Loucy (cell line): ENCODE data around the gene KDM6B.

Experiments
- EZH2phosphoT487 ChIP-seq: fragments of 200-600 bp; IDR thresholded peaks from 2 replicates; pipeline ENCODE4 v1.6.1; 2018; ENCODE audit warnings: antibody characterized with exemption, mild to moderate bottlenecking, moderate library complexity, borderline replicate concordance
- TF ChIP-seq, protein P1 (sequence below): fragments of 200-600 bp; sonication (generic); conservative IDR thresholded peaks from 2 replicates; pipeline ENCODE4 v1.5.1; 2014; ENCODE audit warnings: mild to moderate bottlenecking, antibody characterized with exemption, low read length

DNA sequence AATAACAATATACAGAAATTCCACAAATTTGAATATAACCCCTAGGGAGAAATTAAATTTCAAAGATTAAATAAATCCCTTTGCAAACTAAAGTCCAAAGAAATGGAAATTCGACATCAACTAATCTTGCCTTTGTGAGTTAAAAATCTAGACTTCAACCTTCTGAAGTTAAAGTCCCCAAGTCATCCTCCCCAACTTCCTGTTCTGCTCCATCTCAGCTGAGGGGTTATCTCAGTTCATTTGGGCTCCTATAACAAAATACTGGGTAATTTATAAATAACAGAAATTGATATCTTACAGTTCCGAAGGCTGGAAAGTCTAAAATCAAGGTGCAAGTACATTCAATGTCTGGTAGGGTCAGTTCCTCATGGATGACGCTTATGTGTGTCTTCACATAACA lies 22.8 kb upstream of the KDM6B start:
- TF ChIP-seq, protein P1, sequence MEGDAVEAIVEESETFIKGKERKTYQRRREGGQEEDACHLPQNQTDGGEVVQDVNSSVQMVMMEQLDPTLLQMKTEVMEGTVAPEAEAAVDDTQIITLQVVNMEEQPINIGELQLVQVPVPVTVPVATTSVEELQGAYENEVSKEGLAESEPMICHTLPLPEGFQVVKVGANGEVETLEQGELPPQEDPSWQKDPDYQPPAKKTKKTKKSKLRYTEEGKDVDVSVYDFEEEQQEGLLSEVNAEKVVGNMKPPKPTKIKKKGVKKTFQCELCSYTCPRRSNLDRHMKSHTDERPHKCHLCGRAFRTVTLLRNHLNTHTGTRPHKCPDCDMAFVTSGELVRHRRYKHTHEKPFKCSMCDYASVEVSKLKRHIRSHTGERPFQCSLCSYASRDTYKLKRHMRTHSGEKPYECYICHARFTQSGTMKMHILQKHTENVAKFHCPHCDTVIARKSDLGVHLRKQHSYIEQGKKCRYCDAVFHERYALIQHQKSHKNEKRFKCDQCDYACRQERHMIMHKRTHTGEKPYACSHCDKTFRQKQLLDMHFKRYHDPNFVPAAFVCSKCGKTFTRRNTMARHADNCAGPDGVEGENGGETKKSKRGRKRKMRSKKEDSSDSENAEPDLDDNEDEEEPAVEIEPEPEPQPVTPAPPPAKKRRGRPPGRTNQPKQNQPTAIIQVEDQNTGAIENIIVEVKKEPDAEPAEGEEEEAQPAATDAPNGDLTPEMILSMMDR, result no peak
- no peak for TF ChIP-seq EZH2phosphoT487
